Adipocyte (in vitro differentiated cells): ENCODE data around the gene KIF20B.

Experiments
- DNase-seq: peaks from one replicate; pipeline ENCODE4 v3.0.0-alpha.2; 2015; ENCODE audit warnings: low read depth
- H3K27me3 ChIP-seq: replicated peaks from 2 replicates; pipeline ENCODE4 v1.7.0; 2013; ENCODE audit warnings: mild to moderate bottlenecking, low read length, moderate library complexity; ENCODE audit not compliant: control insufficient read depth, insufficient read depth
- H3K36me3 ChIP-seq: 2 replicates; pipeline ENCODE4 v1.7.0; 2013; ENCODE audit warnings: low read length, mild to moderate bottlenecking, moderate library complexity; ENCODE audit not compliant: control insufficient read depth, insufficient read depth, severe bottlenecking
- H3K4me1 ChIP-seq: 2 replicates; pipeline ENCODE4 v1.7.0; 2013; ENCODE audit warnings: mild to moderate bottlenecking, low read length, moderate library complexity; ENCODE audit not compliant: control insufficient read depth, insufficient read depth
- H3K4me3 ChIP-seq: 2 replicates; pipeline ENCODE4 v1.7.0; 2013; ENCODE audit warnings: mild to moderate bottlenecking, low read length, moderate library complexity
- H3K9ac ChIP-seq: 2 replicates; pipeline ENCODE4 v1.7.0; 2013; ENCODE audit warnings: mild to moderate bottlenecking, low read length, moderate library complexity
- H3K9me3 ChIP-seq: 2 replicates; pipeline ENCODE4 v1.7.0; 2013; ENCODE audit warnings: mild to moderate bottlenecking, low read length, moderate library complexity; ENCODE audit not compliant: control insufficient read depth

The KIF20B gene

DNA sequence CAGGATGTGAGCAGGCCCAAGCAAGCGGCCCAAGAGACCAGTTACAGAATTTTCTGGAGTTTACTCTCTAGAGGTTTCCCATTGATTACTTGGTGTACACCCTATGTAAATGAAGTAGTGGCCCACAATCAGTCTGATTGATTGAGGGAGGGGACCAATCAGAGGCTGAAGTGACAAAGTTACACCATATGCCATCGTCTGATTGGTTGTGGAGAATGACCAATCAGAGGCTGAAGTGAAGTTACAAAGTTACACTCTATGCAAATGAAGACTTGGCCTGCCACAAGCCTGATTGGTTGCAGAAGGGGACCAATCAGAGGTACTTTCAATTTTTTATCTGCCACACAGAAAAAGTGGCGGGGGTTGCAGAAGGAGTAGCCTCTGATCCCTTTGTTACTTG, 83.7 kb downstream of the KIF20B start:
- no peak overlapping the region for H3K9ac ChIP-seq
- no peak overlapping the region for H3K4me3 ChIP-seq
- no peaks in the 10 kb centered on the region for H3K36me3 ChIP-seq
- H3K9me3 ChIP-seq, result no peaks in the 10 kb centered on the region
- DNase-seq, result no peak
- peaks cover 23% of the 10 kb centered on the region for H3K4me1 ChIP-seq
- no peaks in the 10 kb centered on the region for H3K27me3 ChIP-seq

DNA sequence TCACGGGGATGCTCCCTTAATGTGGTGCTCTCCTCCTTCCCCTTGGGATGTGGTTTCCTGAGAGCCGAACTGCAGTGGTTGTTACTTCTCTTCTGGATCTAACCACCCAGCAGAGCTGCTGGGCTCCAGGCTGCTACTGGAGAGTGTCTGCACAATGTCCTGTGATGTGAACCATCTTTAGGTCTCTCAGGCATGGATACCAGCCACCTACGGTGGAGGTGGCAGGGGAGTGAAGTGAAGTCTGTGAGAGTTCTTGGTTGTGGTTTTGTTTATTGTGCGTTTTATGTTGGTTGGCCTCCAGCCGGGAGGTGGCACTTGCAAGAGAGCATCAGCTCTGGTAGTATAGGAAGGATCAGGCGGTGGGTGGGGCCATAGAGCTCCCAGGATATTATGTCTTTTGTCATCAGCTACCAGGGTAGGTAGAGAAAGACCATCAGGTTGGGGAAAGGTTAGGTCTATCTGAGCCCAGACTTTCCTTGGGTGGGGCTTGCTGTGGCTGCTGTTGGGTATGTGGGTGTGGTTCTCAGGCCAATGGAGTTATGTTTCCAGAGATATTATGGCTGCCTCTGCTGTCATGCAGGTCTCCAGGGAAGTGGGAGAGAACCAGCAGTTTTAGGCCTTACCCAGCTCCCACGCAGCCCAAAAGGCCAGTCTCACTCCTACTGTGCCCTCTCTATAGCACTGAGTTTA, 87.9 kb downstream of the KIF20B start:
- Histone ChIP-seq H3K9ac (no peak overlapping the region), H3K9me3 (no peaks in the 10 kb centered on the region), H3K4me1 (peaks cover 8% of the 10 kb centered on the region), H3K36me3 (no peaks in the 10 kb centered on the region), H3K27me3 (no peaks in the 10 kb centered on the region), H3K4me3 (no peak overlapping the region)
- DNase-seq, result no peak

DNA sequence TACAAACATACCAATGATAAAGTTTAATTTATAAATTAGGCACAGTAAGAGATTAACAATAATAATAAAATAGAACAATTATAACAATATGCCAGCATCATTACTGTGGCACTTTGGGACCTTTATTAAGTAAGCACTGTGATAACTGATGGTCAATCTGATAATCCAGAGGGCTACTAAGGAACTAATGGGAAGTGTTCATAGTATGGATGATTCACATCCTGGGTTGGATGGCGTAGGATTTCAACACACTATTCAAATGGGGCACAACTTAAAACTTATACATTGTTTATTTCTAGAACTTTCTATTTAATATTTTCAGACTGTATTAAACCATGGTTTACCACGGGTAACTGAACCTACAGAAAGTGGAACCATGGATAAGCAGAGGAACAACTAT, 90.8 kb downstream of the KIF20B start:
- DNase-seq, result no peak
- no peaks in the 10 kb centered on the region for H3K36me3 ChIP-seq
- no peaks in the 10 kb centered on the region for H3K27me3 ChIP-seq
- H3K4me3 ChIP-seq, result no peak overlapping the region
- no peak overlapping the region for H3K9ac ChIP-seq
- no peaks in the 10 kb centered on the region for H3K4me1 ChIP-seq
- no peaks in the 10 kb centered on the region for H3K9me3 ChIP-seq

DNA sequence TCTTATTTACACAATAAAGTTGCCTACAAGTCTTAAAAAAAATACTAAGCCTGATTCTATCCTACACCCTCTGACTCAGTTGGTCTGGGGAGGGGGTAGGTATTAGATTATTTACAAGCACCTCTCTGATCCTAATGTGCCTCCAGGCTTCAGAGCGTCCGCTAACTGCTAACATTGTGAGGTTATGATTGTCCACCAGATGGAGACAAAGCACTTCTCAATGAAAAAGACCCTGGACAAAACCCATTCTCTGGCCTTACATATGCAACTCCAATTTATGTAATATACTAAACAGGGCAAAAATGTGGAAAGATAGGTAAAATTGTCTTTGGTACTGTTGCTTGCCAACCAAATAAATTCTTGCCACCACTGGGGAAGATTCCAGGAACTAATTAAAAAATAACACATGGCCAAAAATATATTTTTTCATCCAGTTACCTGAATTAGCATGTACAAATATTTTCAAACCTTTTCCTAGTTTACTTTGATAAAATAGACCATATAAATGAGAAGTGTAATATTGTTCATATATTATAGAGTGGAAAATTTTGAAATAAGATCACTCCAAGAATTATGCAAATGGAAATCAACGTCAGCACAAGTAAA, 92.4 kb downstream of the KIF20B start:
- H3K9ac ChIP-seq, result no peak overlapping the region
- H3K36me3 ChIP-seq, result no peaks in the 10 kb centered on the region
- peak; percentile 90 for DNase-seq
- H3K4me1 ChIP-seq, result no peaks in the 10 kb centered on the region
- H3K27me3 ChIP-seq, result no peaks in the 10 kb centered on the region
- H3K4me3 ChIP-seq, result no peak overlapping the region
- no peaks in the 10 kb centered on the region for H3K9me3 ChIP-seq

DNA sequence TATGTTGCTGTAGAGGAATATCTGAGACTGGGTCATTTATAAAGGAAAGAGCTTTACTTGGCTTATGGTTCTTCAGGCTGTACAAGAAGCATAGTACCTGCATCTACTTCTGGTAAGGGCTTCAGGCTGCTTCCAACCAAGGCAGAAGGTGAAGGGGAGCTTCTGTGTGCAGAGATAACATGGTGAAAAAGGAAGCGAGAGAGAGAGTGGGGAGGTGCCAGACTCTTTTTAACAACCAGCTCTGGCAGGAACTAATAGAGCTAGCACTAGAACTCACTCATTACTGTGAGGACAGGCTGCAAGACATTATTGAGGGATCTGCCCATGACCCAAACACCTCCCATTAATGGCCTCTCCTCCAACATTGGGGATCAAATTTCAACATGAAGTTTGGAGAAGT, 94.5 kb downstream of the KIF20B start:
- Histone ChIP-seq H3K4me1 (no peaks in the 10 kb centered on the region), H3K27me3 (no peaks in the 10 kb centered on the region), H3K4me3 (no peak overlapping the region), H3K36me3 (no peaks in the 10 kb centered on the region), H3K9me3 (peaks cover 3% of the 10 kb centered on the region), H3K9ac (no peak overlapping the region)
- no peak for DNase-seq

DNA sequence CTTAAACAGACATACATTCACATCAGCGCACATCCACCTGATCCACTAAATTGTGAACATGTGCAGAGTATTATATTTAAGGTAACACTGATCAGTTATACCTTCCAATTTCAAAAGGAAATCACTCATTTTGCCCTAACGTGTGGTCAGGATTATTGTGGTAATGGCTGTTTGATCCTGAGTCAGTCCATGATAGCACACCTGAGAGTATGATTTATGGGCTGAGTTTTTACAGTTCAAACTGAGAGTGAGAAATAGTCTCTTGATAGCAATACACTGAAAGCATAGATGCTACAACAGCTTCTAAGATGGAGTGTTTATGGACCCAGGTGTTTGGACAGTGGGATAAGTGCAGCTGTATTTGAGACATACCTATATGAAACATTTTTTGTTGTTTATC, 96.7 kb downstream of the KIF20B start:
- peaks cover 5% of the 10 kb centered on the region for H3K9me3 ChIP-seq
- no peak overlapping the region for H3K9ac ChIP-seq
- no peaks in the 10 kb centered on the region for H3K36me3 ChIP-seq
- no peaks in the 10 kb centered on the region for H3K4me1 ChIP-seq
- DNase-seq, result no peak
- H3K4me3 ChIP-seq, result no peak overlapping the region
- H3K27me3 ChIP-seq, result no peaks in the 10 kb centered on the region

DNA sequence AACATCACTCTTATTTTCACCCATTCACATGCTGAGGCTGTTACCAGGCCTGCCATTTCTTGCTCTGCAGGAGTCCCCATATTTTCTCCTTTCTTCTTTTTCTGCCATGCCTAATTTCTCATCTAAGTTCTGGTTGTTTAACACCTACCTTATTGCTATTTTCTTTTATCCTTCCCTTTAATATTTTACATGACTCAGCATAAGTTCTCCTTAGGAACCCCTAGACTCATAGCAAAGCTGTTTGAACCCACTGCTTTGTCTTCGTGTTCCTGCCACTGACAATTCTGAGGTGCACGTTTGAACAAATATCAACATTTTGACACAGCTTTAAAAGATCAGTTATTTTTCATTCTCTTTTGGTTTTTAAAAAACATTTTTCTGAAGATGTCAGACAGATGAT, 98.2 kb downstream of the KIF20B start:
- no peak overlapping the region for H3K9ac ChIP-seq
- no peak for DNase-seq
- no peaks in the 10 kb centered on the region for H3K36me3 ChIP-seq
- no peak overlapping the region for H3K4me3 ChIP-seq
- peaks cover 5% of the 10 kb centered on the region for H3K9me3 ChIP-seq
- H3K4me1 ChIP-seq, result no peaks in the 10 kb centered on the region
- no peaks in the 10 kb centered on the region for H3K27me3 ChIP-seq

DNA sequence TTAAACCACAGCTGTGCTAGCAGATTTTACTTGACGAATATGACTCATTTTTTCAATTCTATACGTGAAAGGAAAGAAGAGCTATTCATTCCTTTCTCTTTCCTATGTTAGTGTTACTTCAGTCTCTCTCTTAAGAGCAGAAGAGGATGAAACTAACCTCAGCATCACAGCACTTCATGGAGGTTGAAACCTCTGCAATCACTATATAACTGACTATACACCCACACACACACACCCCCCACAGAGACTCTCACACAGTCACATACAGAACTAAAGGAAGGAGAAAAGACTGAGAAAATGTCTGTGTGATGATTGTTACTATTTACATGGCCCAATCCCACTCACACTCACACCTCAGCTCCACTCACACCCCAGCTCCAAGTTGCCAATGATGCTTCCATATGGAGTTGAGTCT, 104.2 kb downstream of the KIF20B start:
- Histone ChIP-seq H3K9me3 (peaks cover 4% of the 10 kb centered on the region), H3K27me3 (peaks cover 26% of the 10 kb centered on the region), H3K36me3 (no peaks in the 10 kb centered on the region), H3K4me3 (no peak overlapping the region), H3K9ac (no peak overlapping the region), H3K4me1 (no peaks in the 10 kb centered on the region)
- DNase-seq, result no peak

DNA sequence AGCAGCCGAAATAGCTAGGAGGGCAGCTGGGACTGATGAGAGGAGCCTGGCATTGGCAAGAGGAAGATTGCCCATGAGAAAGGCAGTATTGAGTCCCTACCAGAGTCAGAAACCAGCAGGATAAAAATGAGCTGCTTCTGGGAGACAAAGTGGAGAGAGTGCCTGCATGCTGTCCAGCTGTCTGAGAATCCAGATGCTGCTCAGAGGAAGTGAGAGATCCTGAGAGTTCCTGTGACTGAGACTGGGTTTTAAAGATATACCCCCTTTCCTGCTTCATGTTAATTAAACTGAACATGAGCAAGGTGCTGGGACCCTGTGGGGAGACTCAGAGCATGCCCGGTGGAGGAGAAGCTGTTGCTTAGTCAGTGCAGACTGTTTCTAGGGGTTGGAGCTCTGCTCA, 107.5 kb downstream of the KIF20B start:
- no peak for DNase-seq
- Histone ChIP-seq H3K9ac (no peak overlapping the region), H3K9me3 (no peaks in the 10 kb centered on the region), H3K4me3 (no peak overlapping the region), H3K36me3 (no peaks in the 10 kb centered on the region), H3K4me1 (no peaks in the 10 kb centered on the region), H3K27me3 (peaks cover 32% of the 10 kb centered on the region)

DNA sequence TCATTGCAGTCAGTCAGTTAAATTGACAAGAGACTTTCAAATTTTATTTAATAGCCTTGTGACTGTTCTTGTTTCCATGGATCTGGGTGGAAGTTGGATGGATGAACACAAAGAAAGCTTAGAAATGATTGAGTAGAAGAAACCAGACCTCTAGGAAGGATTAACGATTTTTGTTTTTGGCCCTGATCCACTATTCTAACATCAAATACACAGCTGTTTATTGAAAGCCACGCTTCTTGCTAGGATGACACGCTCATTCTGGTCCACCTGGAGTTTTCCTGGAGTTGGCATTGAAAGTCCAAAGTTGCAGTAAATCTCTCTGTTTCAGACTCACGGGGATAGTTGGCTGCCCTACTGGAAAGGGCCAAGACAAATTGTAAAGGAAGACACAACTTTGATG, 108.4 kb downstream of the KIF20B start:
- Histone ChIP-seq H3K27me3 (peaks cover 32% of the 10 kb centered on the region), H3K9ac (no peak overlapping the region), H3K4me1 (no peaks in the 10 kb centered on the region), H3K4me3 (no peak overlapping the region), H3K9me3 (no peaks in the 10 kb centered on the region), H3K36me3 (no peaks in the 10 kb centered on the region)
- no peak for DNase-seq

DNA sequence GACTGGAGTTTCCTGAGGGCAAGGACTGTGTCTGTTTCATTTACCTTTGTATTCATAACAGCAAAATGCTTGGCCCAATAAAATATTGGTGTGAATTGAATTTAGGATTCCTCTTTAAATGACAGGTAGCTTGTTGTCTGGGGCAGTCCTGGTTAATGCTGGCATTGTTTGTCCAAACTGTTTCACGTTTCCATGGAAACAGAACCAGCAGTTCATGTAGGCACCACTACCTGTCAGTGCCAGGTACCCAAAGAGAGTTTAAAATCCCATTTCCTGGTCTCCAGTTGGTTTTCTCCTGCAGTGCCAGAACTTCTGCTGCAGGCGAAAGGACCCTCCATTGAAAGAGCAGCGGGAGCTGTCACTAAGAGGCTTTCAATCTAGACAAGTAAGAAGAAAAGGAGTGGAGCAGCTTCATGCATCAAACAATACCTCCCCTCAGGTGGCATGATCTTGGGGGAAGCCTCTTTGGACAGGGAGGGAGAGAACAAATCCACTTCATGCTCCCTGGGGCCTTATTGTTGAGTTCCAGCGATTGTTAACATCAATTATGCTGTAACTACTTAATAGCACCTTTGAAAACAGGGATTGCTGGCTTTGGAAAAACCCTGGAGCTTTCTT, 109.6 kb downstream of the KIF20B start:
- Histone ChIP-seq H3K9ac (no peak overlapping the region), H3K27me3 (peaks cover 28% of the 10 kb centered on the region), H3K36me3 (no peaks in the 10 kb centered on the region), H3K9me3 (no peaks in the 10 kb centered on the region), H3K4me3 (no peak overlapping the region), H3K4me1 (no peaks in the 10 kb centered on the region)
- DNase-seq, result no peak
